Activated T-cell treated with anti-CD3 and anti-CD28 coated beads, Interleukin-2, amount 50 U/mL, for 4 hours (primary cell): ENCODE measurements around the gene XPNPEP2. TPM values are rescaled to one million over a fixed set of nuclear protein-coding genes. Genes with fewer than 3 reads are reported as not detected.

Source experiments
- ATAC-seq, 2 donors: fragments of 200-7000 bp; cut with Tn5 transposase; one replicate each; pipeline ENCODE4 v1.10.0; 2021
- DNase-seq: peaks from one replicate; pipeline ENCODE4 v3.0.0-alpha.2; 2020
- H3K27me3 Mint-ChIP-seq: one replicate; pipeline ENCODE4 v1.8.0; 2021; ENCODE audit warnings: low read depth, mixed read lengths
- H3K36me3 Mint-ChIP-seq: one replicate; pipeline ENCODE4 v1.8.0; 2022; ENCODE audit warnings: mixed read lengths; ENCODE audit not compliant: insufficient read depth
- H3K4me1 Mint-ChIP-seq: one replicate; pipeline ENCODE4 v1.8.0; 2021; ENCODE audit warnings: low read depth, mixed read lengths
- H3K4me3 Mint-ChIP-seq: one replicate; pipeline ENCODE4 v1.8.0; 2021; ENCODE audit warnings: mild to moderate bottlenecking, moderate library complexity, mixed read lengths
- H3K9me3 Mint-ChIP-seq: one replicate; pipeline ENCODE4 v1.8.0; 2021; ENCODE audit warnings: mixed read lengths
- total RNA-seq, 3 donors: library from RNA; stranded (reverse); gene quantifications; one replicate each; pipeline ENCODE4 v1.2.1, GENCODE V29; 2021

The XPNPEP2 gene
- total RNA-seq = under 1 TPM; 0.05 to 0.13 (median 0.08) TPM

DNA sequence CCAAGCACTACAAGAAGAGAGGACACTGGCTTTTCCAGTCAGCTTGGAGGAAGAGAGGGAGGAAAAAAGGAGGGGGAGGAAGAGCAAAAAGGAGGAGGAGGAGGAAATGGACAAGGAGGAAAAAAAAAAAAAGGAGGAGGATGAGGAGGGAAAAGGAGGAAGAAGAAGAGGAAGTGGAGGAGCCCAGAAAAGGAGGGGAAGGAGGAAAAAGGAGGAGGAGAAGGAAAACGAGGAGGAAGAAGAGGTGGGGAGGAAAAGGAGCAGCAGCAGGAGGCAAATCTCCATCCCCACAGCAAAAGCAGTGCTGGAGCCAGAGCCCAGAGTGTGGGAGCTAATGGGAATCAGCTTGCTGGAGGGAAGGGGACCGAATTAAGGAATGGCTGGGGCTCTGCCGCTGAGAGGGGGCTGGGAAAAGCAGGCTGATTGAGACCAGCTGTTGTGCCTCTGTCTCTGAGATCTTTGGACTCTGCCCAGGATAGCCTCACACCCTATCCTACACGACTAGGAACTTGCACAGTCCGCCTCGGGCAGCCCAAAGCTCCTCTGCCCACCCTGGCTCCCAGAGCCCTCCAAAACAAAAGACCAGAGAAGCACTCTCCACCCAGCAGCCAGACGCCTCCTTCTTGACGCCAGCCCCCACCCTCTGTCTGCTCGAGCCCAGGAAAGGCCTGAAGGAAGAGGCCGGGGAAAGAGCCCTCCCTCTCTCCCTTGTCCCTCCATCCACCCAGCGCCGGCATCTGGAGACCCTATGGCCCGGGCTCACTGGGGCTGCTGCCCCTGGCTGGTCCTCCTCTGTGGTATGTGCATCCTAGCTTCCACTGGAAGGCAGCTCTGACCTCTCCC is at the start of gene XPNPEP2:
Gene XPNPEP2, plus strand, starts transcription at position 514 of the 843 bp plus-strand sequence. Its CDS starts 235 bp downstream, at position 749.
- Mint-ChIP-seq H3K9me3 (no peaks in the 10 kb centered on the region), H3K36me3 (no peaks in the 10 kb centered on the region), H3K4me3 (no peak within 1 kb of the TSS), H3K4me1 (peaks cover 34% of the 10 kb centered on the region), H3K27me3 (no peaks in the 10 kb centered on the region)
- no peak for ATAC-seq
- DNase-seq = no peak

GRCh38 chrX:129689796-129690195 is 49.0 kb upstream of the XPNPEP2 start:
- ATAC-seq (no peak), DNase-seq (no peak)
- no peak overlapping the region for H3K4me3 Mint-ChIP-seq
- no peaks in the 10 kb centered on the region for H3K27me3 Mint-ChIP-seq
- H3K36me3 Mint-ChIP-seq = no peaks in the 10 kb centered on the region
- H3K9me3 Mint-ChIP-seq = no peaks in the 10 kb centered on the region
- H3K4me1 Mint-ChIP-seq = no peaks in the 10 kb centered on the region

DNA sequence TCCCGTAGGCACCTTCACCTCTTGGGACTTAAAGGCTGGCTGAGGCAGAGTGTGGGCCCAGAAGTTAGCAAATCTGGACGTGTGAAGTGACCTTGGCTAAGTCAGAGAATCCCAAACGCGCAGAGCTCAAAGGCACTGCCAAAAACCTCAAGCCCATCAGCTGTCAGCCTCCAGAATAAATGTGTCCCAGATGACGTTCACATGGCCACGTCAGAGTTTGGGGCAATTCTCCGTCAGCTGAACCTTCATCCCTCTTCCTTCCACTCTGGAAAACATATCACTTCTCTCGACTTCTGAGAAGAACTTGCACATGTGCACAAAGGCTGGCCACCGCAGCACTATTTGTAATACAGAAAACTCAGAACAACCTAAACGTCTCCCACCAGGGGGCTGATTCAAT is 48.3 kb upstream of the XPNPEP2 start:
- Mint-ChIP-seq H3K27me3 (no peaks in the 10 kb centered on the region), H3K9me3 (no peaks in the 10 kb centered on the region), H3K4me3 (no peak overlapping the region), H3K4me1 (no peaks in the 10 kb centered on the region), H3K36me3 (no peaks in the 10 kb centered on the region)
- no peak for ATAC-seq
- DNase-seq = no peak

GRCh38 chrX:129693354-129693753 is 45.4 kb upstream of the XPNPEP2 start:
- Mint-ChIP-seq H3K9me3 (no peaks in the 10 kb centered on the region), H3K4me1 (no peaks in the 10 kb centered on the region), H3K36me3 (no peaks in the 10 kb centered on the region), H3K4me3 (no peak overlapping the region), H3K27me3 (no peaks in the 10 kb centered on the region)
- ATAC-seq (no peak), DNase-seq (no peak)

DNA sequence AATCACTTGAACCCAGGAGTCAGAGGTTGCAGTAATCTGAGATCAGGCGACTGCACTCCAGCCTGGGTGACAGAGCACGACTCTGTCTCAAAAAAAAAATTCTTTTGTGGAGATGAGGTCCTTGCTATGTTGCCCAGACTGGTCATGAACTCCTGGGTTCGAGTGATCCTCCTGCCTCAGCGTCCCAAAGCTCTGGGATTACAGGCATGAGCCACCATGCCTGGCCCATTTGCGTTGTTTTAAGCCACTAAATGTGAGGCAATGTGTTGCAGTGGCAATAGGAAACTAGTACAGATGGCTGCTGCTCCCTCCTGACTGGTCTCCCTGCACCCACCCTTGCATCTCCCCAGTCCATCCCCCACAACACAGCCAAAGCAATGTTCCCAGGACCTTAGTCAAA is 44.0 kb upstream of the XPNPEP2 start:
- Mint-ChIP-seq H3K9me3 (no peaks in the 10 kb centered on the region), H3K4me1 (no peaks in the 10 kb centered on the region), H3K27me3 (no peaks in the 10 kb centered on the region), H3K36me3 (no peaks in the 10 kb centered on the region), H3K4me3 (no peak overlapping the region)
- ATAC-seq (no peak), DNase-seq (no peak)

DNA sequence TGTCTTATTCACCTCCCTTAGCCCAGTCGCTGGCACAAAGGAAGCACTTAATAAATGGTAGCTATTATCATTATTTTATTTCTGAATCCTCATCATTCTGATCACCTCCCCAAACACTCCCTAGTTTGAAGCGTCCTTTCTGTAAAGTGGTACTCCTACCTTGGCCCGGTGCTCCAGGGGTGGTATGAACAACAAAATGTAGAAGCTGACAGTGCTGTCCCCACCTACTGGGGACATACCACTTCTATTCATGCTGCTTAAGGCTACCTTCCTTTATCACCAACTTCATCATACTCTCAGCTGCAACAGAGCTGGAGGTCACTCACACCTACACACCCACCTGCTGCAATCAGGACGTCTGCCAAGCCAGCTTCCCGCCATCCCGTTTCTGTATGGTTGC is 43.2 kb upstream of the XPNPEP2 start:
- no peaks in the 10 kb centered on the region for H3K27me3 Mint-ChIP-seq
- DNase-seq (no peak), ATAC-seq (no peak)
- no peaks in the 10 kb centered on the region for H3K36me3 Mint-ChIP-seq
- H3K9me3 Mint-ChIP-seq = no peaks in the 10 kb centered on the region
- no peak overlapping the region for H3K4me3 Mint-ChIP-seq
- H3K4me1 Mint-ChIP-seq = no peaks in the 10 kb centered on the region

DNA sequence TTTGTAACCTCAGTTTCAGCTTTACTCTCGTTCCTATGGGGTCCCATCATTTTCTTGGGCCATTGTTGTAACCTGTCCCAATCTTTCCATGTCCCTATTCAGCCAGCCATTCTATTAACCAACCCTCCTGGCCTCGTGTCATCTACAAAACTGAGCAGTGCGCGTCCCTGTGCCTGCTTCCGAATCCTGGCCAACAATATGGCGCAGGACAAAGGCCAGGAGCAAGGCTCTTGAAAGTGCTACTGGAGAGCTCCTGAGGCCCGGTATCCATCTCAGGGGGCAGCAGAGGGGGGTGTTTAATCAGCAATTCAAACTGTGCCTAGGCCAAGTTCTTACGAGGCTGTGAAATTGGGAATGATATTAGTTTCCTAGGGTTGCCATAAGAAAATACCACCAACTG is 42.8 kb upstream of the XPNPEP2 start:
- ATAC-seq = no peak
- Mint-ChIP-seq H3K4me1 (no peaks in the 10 kb centered on the region), H3K9me3 (no peaks in the 10 kb centered on the region), H3K36me3 (no peaks in the 10 kb centered on the region), H3K27me3 (no peaks in the 10 kb centered on the region), H3K4me3 (no peak overlapping the region)
- no peak for DNase-seq

GRCh38 chrX:129696463-129697155 is 42.2 kb upstream of the XPNPEP2 start:
- no peak for ATAC-seq
- Mint-ChIP-seq H3K4me3 (no peak overlapping the region), H3K36me3 (no peaks in the 10 kb centered on the region), H3K4me1 (no peaks in the 10 kb centered on the region), H3K27me3 (no peaks in the 10 kb centered on the region), H3K9me3 (no peaks in the 10 kb centered on the region)
- no peak for DNase-seq

DNA sequence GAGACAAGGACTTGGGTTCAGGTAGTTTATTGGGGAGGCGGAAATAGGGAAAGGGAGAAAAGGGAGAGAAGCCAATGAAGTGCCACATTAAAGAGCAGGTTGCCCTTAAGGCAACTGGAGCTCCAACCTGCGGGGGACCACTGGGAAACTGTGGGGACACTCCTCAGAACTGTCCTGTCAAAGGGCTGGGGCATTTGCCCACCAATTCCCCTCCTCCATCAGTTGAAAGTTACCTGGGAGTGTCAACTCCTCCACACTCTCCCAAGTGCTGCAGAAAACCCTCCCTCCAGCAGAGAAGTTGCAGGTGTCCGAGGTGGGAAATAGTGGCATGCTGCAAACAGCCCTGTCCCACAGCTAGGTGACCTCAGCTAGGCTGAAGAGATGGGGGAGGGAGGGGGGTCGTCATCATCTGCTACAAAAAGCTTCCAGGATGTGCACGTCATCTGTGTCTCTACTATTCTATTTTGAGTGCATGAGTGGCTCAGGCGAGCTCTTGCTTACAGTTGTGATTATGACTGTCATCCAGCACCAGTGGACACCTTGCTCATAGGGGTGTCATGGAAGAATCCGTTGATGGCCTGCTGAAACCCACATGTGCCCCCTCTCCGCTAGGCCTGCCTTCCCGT is 41.5 kb upstream of the XPNPEP2 start:
- Mint-ChIP-seq H3K9me3 (no peaks in the 10 kb centered on the region), H3K36me3 (no peaks in the 10 kb centered on the region), H3K4me1 (no peaks in the 10 kb centered on the region), H3K4me3 (no peak overlapping the region), H3K27me3 (no peaks in the 10 kb centered on the region)
- ATAC-seq (no peak), DNase-seq (no peak)

GRCh38 chrX:129698150-129698549 is 40.6 kb upstream of the XPNPEP2 start:
- Mint-ChIP-seq H3K9me3 (no peaks in the 10 kb centered on the region), H3K4me3 (no peak overlapping the region), H3K27me3 (no peaks in the 10 kb centered on the region), H3K4me1 (no peaks in the 10 kb centered on the region), H3K36me3 (no peaks in the 10 kb centered on the region)
- ATAC-seq (no peak), DNase-seq (no peak)

DNA sequence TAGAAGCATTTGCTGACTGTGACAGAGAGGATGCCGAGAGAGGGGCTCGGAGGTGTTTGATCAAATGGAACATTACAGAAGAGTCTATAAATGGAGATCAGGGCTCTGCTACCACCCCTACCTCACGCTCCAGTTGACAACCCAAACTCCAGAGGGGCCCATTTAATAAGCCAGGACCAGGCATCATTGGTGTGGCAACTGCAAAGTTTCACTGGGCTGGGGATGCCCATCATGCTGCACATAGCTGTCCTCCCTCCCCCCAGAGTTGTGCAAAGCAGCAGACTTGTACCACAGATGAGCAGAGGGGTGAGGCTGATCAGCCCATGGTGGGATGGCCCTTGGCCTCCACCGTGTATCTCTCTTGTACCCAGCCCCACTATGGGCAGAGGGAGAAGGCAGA is 38.2 kb upstream of the XPNPEP2 start:
- no peak for DNase-seq
- Mint-ChIP-seq H3K27me3 (no peaks in the 10 kb centered on the region), H3K4me3 (no peak overlapping the region), H3K9me3 (no peaks in the 10 kb centered on the region), H3K36me3 (no peaks in the 10 kb centered on the region), H3K4me1 (no peaks in the 10 kb centered on the region)
- no peak for ATAC-seq

GRCh38 chrX:129701624-129702069 is 37.1 kb upstream of the XPNPEP2 start:
- no peaks in the 10 kb centered on the region for H3K9me3 Mint-ChIP-seq
- DNase-seq = no peak
- ATAC-seq = no peak
- no peaks in the 10 kb centered on the region for H3K27me3 Mint-ChIP-seq
- H3K4me1 Mint-ChIP-seq = no peaks in the 10 kb centered on the region
- no peak overlapping the region for H3K4me3 Mint-ChIP-seq
- H3K36me3 Mint-ChIP-seq = no peaks in the 10 kb centered on the region

DNA sequence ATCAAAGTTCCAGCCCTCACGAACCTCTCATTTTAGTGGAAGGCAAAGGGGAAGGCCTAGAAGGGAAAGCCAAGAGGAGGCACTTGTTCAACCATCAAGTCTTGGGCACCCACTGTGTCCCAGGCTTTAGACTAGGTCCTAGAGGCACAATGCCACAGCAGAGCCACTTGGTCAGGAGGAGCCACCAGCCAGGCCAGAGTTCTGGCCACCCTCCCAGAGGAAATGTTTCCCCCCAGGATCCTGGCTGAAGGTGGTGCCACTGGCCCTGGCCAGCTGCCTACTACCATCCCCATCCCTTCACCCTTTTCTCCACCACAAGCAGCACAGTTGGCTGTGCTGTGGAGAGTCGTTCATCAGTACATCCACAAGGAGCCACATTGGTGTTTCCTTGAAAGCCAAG is 34.3 kb upstream of the XPNPEP2 start:
- no peaks in the 10 kb centered on the region for H3K27me3 Mint-ChIP-seq
- no peaks in the 10 kb centered on the region for H3K4me1 Mint-ChIP-seq
- no peak overlapping the region for H3K4me3 Mint-ChIP-seq
- H3K36me3 Mint-ChIP-seq = no peaks in the 10 kb centered on the region
- DNase-seq (no peak), ATAC-seq (no peak)
- peaks cover 3% of the 10 kb centered on the region for H3K9me3 Mint-ChIP-seq

- no peak for ATAC-seq
- Mint-ChIP-seq H3K4me1 (no peaks in the 10 kb centered on the region), H3K27me3 (no peaks in the 10 kb centered on the region), H3K4me3 (no peak overlapping the region), H3K36me3 (no peaks in the 10 kb centered on the region), H3K9me3 (peaks cover 3% of the 10 kb centered on the region)
- no peak for DNase-seq
These were observed 33.3 kb upstream of the XPNPEP2 start for GRCh38 chrX:129705377-129705925.
